Ishikawa (cell line): ENCODE results near the gene WFDC10A.

ENCODE experiments used
- CEBPB ChIP-seq: IDR thresholded peaks from 2 replicates; pipeline ENCODE4 v1.6.1; 2012
- CREB1 ChIP-seq: IDR thresholded peaks from 2 replicates; pipeline ENCODE4 v1.6.1; 2012; ENCODE audit warnings: low read depth
- EGR1 ChIP-seq: IDR thresholded peaks from 2 replicates; pipeline ENCODE4 v1.6.1; 2012
- EP300 ChIP-seq: IDR thresholded peaks from 2 replicates; pipeline ENCODE4 v1.6.1; 2012; ENCODE audit warnings: borderline replicate concordance
- FOXM1 ChIP-seq: IDR thresholded peaks from 2 replicates; pipeline ENCODE4 v1.6.1; 2012; ENCODE audit warnings: low read depth, borderline replicate concordance
- NFIC ChIP-seq: IDR thresholded peaks from 2 replicates; pipeline ENCODE4 v1.6.1; 2012
- RAD21 ChIP-seq: IDR thresholded peaks from 2 replicates; pipeline ENCODE4 v1.6.1; 2012; ENCODE audit warnings: low read depth
- TAF1 ChIP-seq: IDR thresholded peaks from 2 replicates; pipeline ENCODE4 v1.6.1; 2012; ENCODE audit warnings: low read depth, mild to moderate bottlenecking
- TCF12 ChIP-seq: IDR thresholded peaks from 2 replicates; pipeline ENCODE4 v1.6.1; 2012; ENCODE audit warnings: low read depth
- TEAD4 ChIP-seq: IDR thresholded peaks from 2 replicates; pipeline ENCODE4 v1.6.1; 2012
- YY1 ChIP-seq: IDR thresholded peaks from 2 replicates; pipeline ENCODE4 v1.6.1; 2012; ENCODE audit warnings: low read depth
- ZBTB7A ChIP-seq: IDR thresholded peaks from 2 replicates; pipeline ENCODE4 v1.6.1; 2012; ENCODE audit warnings: low read depth
- TF ChIP-seq, protein P1 (sequence below): IDR thresholded peaks from 2 replicates; pipeline ENCODE4 v1.6.1; 2012
- TF ChIP-seq, protein P2 (sequence below): IDR thresholded peaks from 2 replicates; pipeline ENCODE4 v1.6.1; 2012
- TF ChIP-seq, protein P3 (sequence below): IDR thresholded peaks from 2 replicates; pipeline ENCODE4 v1.6.1; 2012; ENCODE audit warnings: low read depth, mild to moderate bottlenecking

WFDC10A gene

DNA sequence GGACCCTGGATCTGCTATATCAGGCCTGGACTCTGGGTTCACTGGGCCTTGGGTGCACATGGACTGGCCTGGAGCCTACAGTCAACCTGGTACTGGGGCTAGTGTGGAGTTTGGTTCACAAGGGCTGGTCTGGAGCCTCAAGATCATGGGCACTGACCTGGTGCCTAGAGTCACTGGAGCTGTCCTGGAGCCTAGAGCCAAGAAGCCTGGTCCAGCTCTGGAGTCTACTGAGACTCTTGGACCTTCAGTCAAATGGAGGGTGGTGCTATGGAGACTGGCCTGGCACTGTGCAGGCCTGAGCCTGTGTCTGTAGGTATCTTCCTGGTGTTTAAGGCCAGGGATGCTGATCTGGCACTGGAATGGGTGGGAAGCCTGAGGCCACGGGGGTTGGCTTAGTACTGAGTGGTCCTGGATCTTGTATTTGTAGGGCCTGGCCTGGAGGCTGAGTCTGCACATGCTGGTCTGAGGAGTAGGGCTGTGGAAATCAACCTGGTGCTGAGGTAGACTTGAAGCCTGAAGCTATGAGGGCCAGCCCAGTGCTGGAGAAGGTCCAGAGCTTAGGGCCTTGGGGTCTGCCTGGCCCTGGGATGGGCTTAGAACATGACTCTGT, 18.0 kb downstream of the WFDC10A start:
- TF ChIP-seq, protein P1, sequence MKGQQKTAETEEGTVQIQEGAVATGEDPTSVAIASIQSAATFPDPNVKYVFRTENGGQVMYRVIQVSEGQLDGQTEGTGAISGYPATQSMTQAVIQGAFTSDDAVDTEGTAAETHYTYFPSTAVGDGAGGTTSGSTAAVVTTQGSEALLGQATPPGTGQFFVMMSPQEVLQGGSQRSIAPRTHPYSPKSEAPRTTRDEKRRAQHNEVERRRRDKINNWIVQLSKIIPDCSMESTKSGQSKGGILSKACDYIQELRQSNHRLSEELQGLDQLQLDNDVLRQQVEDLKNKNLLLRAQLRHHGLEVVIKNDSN: no peak
- TF ChIP-seq EP300: no peak
- no peak for TF ChIP-seq ZBTB7A

DNA sequence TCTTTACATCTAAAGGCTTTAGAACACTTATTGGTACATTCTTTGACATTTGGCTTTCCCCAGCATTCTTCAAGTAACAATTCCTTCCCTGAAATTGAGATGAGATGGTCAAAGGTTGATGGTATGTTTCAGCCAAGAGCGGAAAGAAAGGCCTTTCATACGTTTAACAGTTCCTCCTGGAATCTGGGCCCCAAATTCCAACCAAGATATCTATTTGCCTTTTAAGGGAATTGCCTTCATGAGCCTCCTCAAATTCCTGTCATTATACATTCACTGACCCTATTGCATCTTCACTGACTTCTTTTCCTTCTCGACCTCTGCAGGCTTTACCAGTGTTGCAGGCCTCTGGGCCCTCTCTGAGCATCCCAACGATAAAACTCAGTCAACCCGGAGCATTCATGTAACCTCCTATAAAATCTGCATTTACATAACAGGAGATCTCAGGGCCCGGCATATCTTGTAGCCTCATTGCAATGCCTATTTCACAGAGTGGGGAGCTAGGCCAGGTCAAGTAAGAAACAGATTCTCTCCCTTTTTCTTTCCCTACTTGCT, 19.8 kb downstream of the WFDC10A start:
- no peak for TF ChIP-seq FOXM1
- TF ChIP-seq, protein P2, sequence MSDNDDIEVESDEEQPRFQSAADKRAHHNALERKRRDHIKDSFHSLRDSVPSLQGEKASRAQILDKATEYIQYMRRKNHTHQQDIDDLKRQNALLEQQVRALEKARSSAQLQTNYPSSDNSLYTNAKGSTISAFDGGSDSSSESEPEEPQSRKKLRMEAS: no peak
- TF ChIP-seq NFIC: no peak

DNA sequence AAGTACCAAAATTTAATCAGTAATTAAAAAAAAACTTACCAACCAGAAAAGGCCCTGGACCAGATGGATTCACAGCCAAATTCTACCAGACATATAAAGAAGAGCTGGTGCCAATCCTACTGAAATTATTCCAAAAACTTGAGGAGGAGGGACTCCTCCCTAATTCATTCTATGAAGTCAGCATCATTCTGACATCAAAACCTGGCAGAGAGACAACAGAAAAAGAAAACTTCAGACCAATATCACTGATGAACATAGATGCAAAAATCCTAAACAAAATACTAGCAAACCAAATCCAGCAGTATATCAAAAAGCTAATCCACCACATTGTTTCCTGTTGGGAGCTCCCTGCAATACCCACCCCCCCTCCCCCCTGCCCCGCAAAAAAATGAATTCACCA, 40.6 kb downstream of the WFDC10A start, which contains the start of gene WFDC11:
Gene WFDC11 (minus strand): TSS at position 101 of the 400 bp plus-strand sequence. CDS start 19,639 bp downstream, outside the sequence.
- TF ChIP-seq EP300 (no peak), CEBPB (no peak), TEAD4 (no peak), EGR1 (no peak), YY1 (no peak), TCF12 (no peak), TAF1 (no peak), CREB1 (no peak), ZBTB7A (no peak), RAD21 (no peak), FOXM1 (no peak), NFIC (no peak)
- TF ChIP-seq, protein P2: no peak
- TF ChIP-seq, protein P1: no peak
- TF ChIP-seq, protein P3, sequence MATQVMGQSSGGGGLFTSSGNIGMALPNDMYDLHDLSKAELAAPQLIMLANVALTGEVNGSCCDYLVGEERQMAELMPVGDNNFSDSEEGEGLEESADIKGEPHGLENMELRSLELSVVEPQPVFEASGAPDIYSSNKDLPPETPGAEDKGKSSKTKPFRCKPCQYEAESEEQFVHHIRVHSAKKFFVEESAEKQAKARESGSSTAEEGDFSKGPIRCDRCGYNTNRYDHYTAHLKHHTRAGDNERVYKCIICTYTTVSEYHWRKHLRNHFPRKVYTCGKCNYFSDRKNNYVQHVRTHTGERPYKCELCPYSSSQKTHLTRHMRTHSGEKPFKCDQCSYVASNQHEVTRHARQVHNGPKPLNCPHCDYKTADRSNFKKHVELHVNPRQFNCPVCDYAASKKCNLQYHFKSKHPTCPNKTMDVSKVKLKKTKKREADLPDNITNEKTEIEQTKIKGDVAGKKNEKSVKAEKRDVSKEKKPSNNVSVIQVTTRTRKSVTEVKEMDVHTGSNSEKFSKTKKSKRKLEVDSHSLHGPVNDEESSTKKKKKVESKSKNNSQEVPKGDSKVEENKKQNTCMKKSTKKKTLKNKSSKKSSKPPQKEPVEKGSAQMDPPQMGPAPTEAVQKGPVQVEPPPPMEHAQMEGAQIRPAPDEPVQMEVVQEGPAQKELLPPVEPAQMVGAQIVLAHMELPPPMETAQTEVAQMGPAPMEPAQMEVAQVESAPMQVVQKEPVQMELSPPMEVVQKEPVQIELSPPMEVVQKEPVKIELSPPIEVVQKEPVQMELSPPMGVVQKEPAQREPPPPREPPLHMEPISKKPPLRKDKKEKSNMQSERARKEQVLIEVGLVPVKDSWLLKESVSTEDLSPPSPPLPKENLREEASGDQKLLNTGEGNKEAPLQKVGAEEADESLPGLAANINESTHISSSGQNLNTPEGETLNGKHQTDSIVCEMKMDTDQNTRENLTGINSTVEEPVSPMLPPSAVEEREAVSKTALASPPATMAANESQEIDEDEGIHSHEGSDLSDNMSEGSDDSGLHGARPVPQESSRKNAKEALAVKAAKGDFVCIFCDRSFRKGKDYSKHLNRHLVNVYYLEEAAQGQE: no peak

DNA sequence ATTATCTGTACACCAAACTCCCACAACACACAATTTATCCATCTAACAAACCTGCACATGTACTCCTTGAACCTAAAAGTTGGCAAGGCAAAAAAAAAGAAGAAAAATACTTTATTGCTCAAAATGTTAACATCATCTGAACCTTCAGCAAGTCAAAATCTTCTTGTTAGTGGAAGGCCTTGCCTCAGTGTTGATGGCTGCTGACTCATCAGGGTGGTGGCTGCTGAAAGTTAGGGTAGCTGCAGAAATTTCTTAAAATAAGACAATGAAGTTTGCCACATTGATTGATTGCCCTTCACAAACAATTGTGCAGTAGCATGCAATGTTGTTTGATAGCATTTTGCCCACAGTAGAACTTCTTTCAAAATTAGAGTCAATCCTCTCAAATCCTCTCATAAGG, 43.2 kb downstream of the WFDC10A start:
- TF ChIP-seq TAF1 (no peak), CREB1 (no peak), RAD21 (no peak), TCF12 (no peak), EGR1 (no peak), TEAD4 (no peak), EP300 (no peak), FOXM1 (no peak)
- TF ChIP-seq, protein P2: no peak
- TF ChIP-seq, protein P1: no peak
- TF ChIP-seq, protein P3: no peak

DNA sequence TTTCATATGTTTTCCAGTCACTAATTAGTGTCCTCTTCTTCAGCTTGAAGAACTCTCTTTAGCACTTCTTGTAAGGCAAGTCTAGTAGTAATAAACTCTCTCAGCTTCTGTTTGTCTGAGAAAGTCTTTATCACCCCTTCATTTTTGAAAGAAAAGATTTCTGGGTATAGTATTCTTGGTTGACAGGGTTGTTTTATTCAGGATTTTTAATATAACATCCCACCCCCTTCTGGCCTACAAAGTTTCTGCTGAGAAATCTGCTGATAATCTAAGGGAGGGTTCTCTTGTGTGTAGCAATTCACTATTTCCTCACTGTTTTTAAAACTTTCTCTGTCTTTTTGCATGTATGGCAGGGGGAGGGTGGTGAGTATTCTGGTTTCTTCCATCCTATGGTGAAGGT, 50.1 kb downstream of the WFDC10A start:
- TF ChIP-seq TAF1 (no peak), TCF12 (no peak), CEBPB (no peak), RAD21 (no peak), TEAD4 (no peak), EP300 (no peak), CREB1 (no peak), ZBTB7A (no peak), YY1 (no peak), EGR1 (no peak), NFIC (no peak), FOXM1 (no peak)
- TF ChIP-seq, protein P3: no peak
- TF ChIP-seq, protein P1: no peak
- TF ChIP-seq, protein P2: no peak
